ENCODE measurements around the gene XRCC3.
"Not testable (repeated sequence)": the region's sequence is repeated elsewhere in the genome, so short reads cannot be mapped to it uniquely, and the experiment has no call there.

The XRCC3 gene

DNA sequence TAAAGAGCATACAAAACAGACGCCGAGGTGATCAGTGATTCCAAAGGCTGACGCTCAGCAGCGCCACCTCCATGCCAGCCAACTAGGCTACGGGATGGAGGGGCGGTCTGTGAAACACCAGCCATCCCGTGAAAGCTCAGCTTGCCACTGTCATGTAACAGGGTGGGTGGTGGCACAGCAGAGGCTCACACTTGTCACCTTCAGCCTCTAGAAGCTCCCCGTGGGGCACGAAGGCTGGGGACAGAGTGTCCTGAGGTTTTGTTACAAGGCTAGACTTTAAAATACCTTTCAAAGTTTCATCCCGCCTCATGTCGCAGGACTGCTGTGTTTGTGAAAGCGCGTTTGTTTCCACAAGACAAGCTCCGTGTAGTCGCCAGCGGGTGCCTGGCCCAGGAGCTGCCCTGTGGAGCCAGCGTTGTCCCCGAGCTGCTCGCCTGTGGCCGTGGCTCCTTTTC is 20.7 kb downstream of the XRCC3 start:
- DNase-seq (ENCODE audit: low read depth in 2 of 2), result no peak

GRCh38 chr14:103693515-103693914 is 21.7 kb downstream of the XRCC3 start:
- no peak for DNase-seq (ENCODE audit: low read depth in 2 of 2)

DNA sequence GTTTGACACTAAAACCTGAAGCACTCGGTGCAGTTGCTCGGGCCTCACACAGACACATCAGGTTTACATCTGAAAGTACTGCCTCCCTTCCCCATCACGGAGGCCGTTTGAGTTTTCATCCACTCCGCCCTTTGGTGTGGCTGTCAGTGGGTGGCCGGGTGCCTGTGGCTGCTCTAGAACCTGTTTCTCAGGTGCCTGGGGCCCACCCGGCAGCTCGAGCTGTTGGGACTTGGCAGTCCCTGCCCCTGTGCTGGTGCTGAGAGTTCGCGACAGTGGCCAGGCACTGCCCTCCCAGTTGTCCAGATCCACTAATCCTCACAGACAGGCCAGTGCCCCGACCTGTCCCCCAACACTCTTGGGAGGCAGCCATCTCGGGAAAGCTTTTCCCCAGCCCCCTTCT is 22.4 kb downstream of the XRCC3 start:
- DNase-seq (ENCODE audit: low read depth in 2 of 2), result no peak

GRCh38 chr14:103692159-103692558 is 23.1 kb downstream of the XRCC3 start:
- no peak for DNase-seq (ENCODE audit: low read depth in 2 of 2)

GRCh38 chr14:103691655-103692054 is 23.6 kb downstream of the XRCC3 start:
- not testable (repeated sequence) for DNase-seq (ENCODE audit: low read depth in 2 of 2)

- no peak for DNase-seq (ENCODE audit: low read depth in 2 of 2)
Measured at GRCh38 chr14:103690332-103690731, 24.9 kb downstream of the XRCC3 start.

- no peak for DNase-seq (ENCODE audit: low read depth in 2 of 2)
Measured at GRCh38 chr14:103688906-103689902, 26.0 kb downstream of the XRCC3 start.

DNA sequence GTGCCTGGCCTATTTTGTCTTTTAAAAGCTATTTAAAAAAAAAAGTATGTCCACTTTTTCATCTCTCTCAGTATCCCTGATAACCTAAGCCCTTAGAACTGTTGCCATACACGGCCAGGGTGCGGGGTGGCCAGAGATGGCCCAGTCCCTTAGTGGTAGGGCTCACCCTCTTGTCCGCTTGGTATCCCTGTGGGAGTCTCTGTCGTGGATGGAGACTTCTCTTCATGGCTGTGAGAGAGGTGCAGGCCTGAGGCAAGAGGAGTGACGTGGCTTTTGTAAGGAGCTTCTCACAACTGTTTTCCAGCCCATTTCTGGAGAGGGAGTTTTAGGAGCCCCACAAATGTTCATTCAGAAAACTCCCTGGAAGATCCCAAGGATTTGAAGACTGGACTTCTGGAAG is 26.8 kb downstream of the XRCC3 start:
- no peak for DNase-seq (ENCODE audit: low read depth in 2 of 2)

DNA sequence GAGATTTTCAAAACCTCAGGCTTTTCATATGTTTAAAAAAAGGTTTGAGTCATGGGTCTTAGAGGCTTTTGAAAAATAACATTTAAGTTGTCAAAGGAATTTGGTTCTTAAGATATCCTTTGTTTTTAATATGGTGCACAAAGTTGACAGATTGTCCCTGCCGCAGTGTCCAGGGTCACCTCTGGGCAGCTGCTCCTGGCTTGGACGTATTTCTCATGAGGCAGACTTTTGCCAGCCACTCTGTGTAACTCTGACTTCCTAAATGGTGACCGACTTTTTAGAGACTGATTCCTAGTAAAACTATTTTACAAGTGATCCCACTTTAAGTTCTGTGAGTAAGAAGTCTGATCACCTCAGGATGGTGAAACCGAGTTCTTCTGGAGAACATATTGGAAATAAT is 27.5 kb downstream of the XRCC3 start:
- DNase-seq (ENCODE audit: low read depth in 2 of 2), result no peak

DNA sequence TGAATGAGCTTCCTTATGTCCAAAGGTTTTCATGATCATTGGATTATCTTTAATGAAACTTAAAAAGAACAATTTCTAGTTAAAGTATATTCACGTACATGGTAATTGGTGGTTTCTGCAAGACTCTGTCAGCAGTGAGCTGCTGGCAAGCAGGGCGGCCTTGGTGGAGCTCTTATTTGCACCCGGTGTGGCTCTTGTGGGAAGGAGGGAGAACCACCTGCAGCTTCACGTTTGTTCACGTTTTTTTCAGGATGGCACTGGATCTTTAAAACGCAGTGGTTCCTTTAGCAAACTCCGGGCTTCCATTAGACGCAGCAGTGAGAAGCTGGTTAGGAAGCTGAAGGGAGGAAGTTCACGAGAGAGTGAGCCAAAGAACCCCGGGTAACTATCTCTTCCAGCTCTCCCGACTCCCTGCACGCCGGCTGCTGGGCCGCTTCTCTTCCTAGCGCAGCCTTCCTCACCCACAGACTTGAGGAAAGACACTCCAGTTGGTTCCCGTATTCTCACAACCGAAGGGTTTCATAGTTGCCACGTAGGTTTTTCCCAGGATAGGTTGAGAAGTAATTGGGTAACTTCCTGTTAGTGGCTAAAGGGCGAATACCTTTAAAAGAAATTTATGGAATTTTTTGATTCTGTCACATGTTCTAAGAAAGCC is 28.3 kb downstream of the XRCC3 start:
- DNase-seq (ENCODE audit: low read depth in 2 of 2), result no peak

- DNase-seq (ENCODE audit: low read depth in 2 of 2), result no peak
Measured at GRCh38 chr14:103685276-103686211, 29.7 kb downstream of the XRCC3 start.

DNA sequence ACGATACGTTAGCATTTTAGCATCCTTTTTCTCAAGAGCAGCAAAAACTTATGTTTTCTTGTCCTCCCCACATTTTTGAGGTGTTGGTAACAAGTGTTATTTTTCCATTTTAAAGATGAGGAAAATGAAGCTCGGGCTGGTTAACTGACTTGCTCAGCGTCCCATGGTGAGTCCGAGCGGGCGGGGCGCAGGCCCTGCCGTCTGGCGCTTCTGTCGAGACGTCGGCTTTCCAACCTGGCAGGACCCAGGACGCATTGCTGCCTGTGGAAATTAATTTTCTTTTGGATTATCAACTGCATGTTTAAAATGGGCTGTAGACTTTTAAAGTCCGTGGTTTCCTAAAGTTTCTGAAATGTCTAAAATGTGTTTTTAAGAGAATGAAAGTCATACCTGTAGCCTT is 30.4 kb downstream of the XRCC3 start:
- DNase-seq (ENCODE audit: low read depth in 2 of 2), result no peak

GRCh38 chr14:103684471-103684870 is 30.8 kb downstream of the XRCC3 start:
- DNase-seq (ENCODE audit: low read depth in 2 of 2), result no peak

GRCh38 chr14:103683139-103683538 is 32.1 kb downstream of the XRCC3 start:
- no peak for DNase-seq (ENCODE audit: low read depth in 2 of 2)

- DNase-seq (ENCODE audit: low read depth in 2 of 2), result no peak
Measured at GRCh38 chr14:103680491-103681231, 34.6 kb downstream of the XRCC3 start.

DNA sequence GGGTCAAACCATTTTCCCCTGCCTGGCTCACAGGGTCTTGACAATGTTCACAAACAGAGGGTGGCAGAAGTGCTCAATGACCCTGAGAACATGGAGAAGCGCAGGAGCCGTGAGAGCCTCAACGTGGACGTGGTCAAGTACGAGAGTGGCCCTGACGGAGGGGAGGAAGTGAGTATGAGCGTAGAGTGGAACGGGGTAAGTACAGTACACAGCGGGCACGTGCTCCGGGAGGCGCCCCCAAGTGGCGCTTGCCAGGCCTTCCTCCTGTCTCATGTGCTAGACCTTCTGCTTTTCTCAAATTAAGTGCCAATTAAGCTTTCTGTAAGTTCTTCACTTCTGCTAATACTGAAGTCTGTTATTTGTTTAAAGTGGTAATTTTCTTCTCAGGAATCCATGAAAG is 35.9 kb downstream of the XRCC3 start:
- DNase-seq (ENCODE audit: low read depth in 2 of 2), result no peak

- no peak for DNase-seq (ENCODE audit: low read depth in 2 of 2)
Measured at GRCh38 chr14:103676881-103677675, 38.2 kb downstream of the XRCC3 start.

GRCh38 chr14:103675957-103676356 is 39.3 kb downstream of the XRCC3 start:
- no peak for DNase-seq (ENCODE audit: low read depth in 2 of 2)

DNA sequence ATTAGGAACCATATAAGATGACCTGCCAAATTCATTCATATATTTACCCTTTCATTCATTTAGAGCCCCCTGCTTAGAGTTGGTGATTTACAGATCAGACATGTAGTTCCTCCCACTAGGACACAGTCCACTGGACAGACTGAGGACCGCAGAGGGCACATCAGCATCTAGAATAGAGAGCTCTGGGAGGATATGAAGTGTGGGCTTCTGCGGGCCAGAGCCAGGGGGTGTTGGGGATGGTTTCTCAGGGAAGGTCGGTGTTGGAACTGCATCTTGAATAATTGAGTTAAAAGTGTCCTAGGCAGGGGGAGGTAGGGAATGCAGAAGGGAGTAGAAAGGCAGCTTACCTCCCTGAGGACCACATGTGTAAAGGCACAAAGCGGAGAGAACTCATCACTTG is 43.3 kb downstream of the XRCC3 start:
- DNase-seq (ENCODE audit: low read depth in 2 of 2), result no peak

- no peak for DNase-seq (ENCODE audit: low read depth in 2 of 2)
Measured at GRCh38 chr14:103669370-103669769, 45.9 kb downstream of the XRCC3 start.

Data from fibroblast of skin of left quadriceps (primary cell).